K562 (cell line): ENCODE data around the gene AIPL1. TPM values are rescaled to one million over a fixed set of nuclear protein-coding genes. Genes with fewer than 3 reads are reported as not detected.
A peak's percentile ranks its signal among the peaks of the same experiment; 100 is the strongest.

ENCODE experiments used
- ATAC-seq: fragments of 200-7000 bp; cut with Tn5 transposase; 3 replicates; pipeline ENCODE4 v1.9.1; 2020; ENCODE audit warnings: moderate library complexity
- BruUV-seq: library from RNA; stranded (reverse); fragments of 400-500 nt; replicated peaks from 2 replicates; lab custom pipeline; 2021; lab: Mats Ljungman, UMichigan
- CTCF ChIA-PET: fragments of 300-600 bp; formaldehyde crosslinking; extraction: SDS; loops from one replicate; lab custom pipeline; 2021; ENCODE audit warnings: low intra/inter-chr PET ratio; lab: Yijun Ruan, JAX
- POLR2A ChIA-PET: fragments of 300-600, 350-650 bp; sonication (Branson Sonifier 250); formaldehyde crosslinking; extraction: SDS; loops from one replicate; lab custom pipeline; 2021; ENCODE audit warnings: antibody characterized with exemption, inconsistent platforms; lab: Yijun Ruan, JAX
- DNase-seq, 4 experiments: peaks; one replicate each; pipeline versions ENCODE4 v3.0.0 to v3.0.0-alpha.2; 2011 to 2018; ENCODE audit warnings: low spot score in 3 of 4, mixed read lengths in 3 of 4; ENCODE audit errors: extremely low read depth in 1 of 4
- FAIRE-seq: peaks from 2 replicates; lab custom pipeline; 2011; peaks lifted over from hg19 to GRCh38; lab: Jason Lieb, UNC
- H2AFZ ChIP-seq: 2 replicates; pipeline ENCODE4 v1.6.0; 2011; ENCODE audit warnings: low read depth, low read length, control low read depth, inconsistent platforms
- H3K27ac ChIP-seq: fragments of 200-600 bp; 3 replicates; pipeline ENCODE4 v1.8.0; 2011; ENCODE audit warnings: low read depth, mild to moderate bottlenecking, control low read depth, inconsistent platforms, low read length, moderate library complexity, mixed read lengths; ENCODE audit errors: extremely low read depth
- H3K27me3 ChIP-seq, 2 experiments: fragments of 300-600 bp in 1 of 2; 2 replicates in 1 of 2; 3 replicates in 1 of 2; pipeline versions ENCODE4 v1.6.0 to v1.8.0; 2011; ENCODE audit warnings: inconsistent platforms in 2 of 2, low read length in 2 of 2, mild to moderate bottlenecking in 1 of 2, mixed read lengths in 1 of 2, moderate library complexity in 1 of 2; ENCODE audit not compliant: control insufficient read depth in 2 of 2, insufficient read depth in 2 of 2
- H3K36me3 ChIP-seq: fragments of 300-600 bp; 3 replicates; pipeline ENCODE4 v1.8.0; 2011; ENCODE audit warnings: mild to moderate bottlenecking, low read length, inconsistent platforms; ENCODE audit not compliant: control insufficient read depth, insufficient read depth
- H3K4me1 ChIP-seq, 2 experiments: fragments of 200-600 bp in 1 of 2; replicated peaks in 1 of 2; 2 replicates in 1 of 2; 3 replicates in 1 of 2; pipeline versions ENCODE4 v1.5.1 to v1.8.0; 2011; ENCODE audit warnings: inconsistent platforms in 2 of 2, low read length in 2 of 2, mild to moderate bottlenecking in 1 of 2, mixed read lengths in 1 of 2, moderate library complexity in 1 of 2; ENCODE audit not compliant: control insufficient read depth in 2 of 2, insufficient read depth in 2 of 2
- H3K4me2 ChIP-seq: 2 replicates; pipeline ENCODE4 v1.6.1; 2011; ENCODE audit warnings: low read length, control low read depth, inconsistent platforms, mixed read lengths; ENCODE audit not compliant: insufficient read depth
- H3K4me3 ChIP-seq: fragments of 200-600 bp; sonication (generic), shearing (Covaris generic); 2 replicates; pipeline ENCODE4 v1.5.1; 2016; ENCODE audit warnings: control low read depth, inconsistent platforms
- H3K79me2 ChIP-seq: fragments of 200-600 bp; 3 replicates; pipeline ENCODE4 v1.8.0; 2011; ENCODE audit warnings: low read length, inconsistent platforms; ENCODE audit not compliant: control insufficient read depth, insufficient read depth
- H3K9ac ChIP-seq, 2 experiments: 2 replicates each; pipeline versions ENCODE4 v1.6.0 to v1.6.1; 2011; ENCODE audit warnings: low read depth in 2 of 2, low read length in 2 of 2, control low read depth in 1 of 2, inconsistent platforms in 1 of 2, mild to moderate bottlenecking in 1 of 2, mixed read lengths in 1 of 2; ENCODE audit not compliant: insufficient read depth in 1 of 2
- H3K9me1 ChIP-seq: one replicate; pipeline ENCODE4 v1.6.0; 2011; ENCODE audit warnings: inconsistent platforms, mild to moderate bottlenecking, low read length, moderate library complexity; ENCODE audit not compliant: control insufficient read depth, insufficient read depth
- H3K9me3 ChIP-seq: replicated peaks from 2 replicates; pipeline ENCODE4 v1.5.1; 2011; ENCODE audit warnings: low read depth, low read length, inconsistent platforms; ENCODE audit not compliant: control insufficient read depth, insufficient read depth
- H4K20me1 ChIP-seq: replicated peaks from 2 replicates; pipeline ENCODE4 v1.6.1; 2011; ENCODE audit warnings: low read length, inconsistent platforms, mixed read lengths; ENCODE audit not compliant: control insufficient read depth, insufficient read depth
- ATF3 ChIP-seq, 2 experiments: fragments of 450-650 bp in 1 of 2; sonication (generic) in 1 of 2; formaldehyde crosslinking in 1 of 2; IDR thresholded peaks in 1 of 2; conservative IDR thresholded peaks in 1 of 2; 2 replicates each; pipeline versions ENCODE4 v1.6.1 to v1.8.1; 2016 to 2023; ENCODE audit warnings: mild to moderate bottlenecking in 2 of 2, moderate library complexity in 2 of 2, inconsistent platforms in 1 of 2, missing genetic modification reagents in 1 of 2
- BCOR ChIP-seq: fragments of 450-650 bp; IDR thresholded peaks from 2 replicates; pipeline ENCODE4 v1.6.1; 2016
- FOSL1 ChIP-seq: fragments of 200-800 bp; sonication (Bioruptor generic); conservative IDR thresholded peaks from 2 replicates; pipeline ENCODE4 v1.6.1; 2016; ENCODE audit warnings: missing genetic modification characterization, missing compliant biosample characterization
- JUND ChIP-seq, 2 experiments: IDR thresholded peaks; 2 replicates in 1 of 2; 3 replicates in 1 of 2; pipeline ENCODE4 v1.6.1; 2011; ENCODE audit warnings: borderline replicate concordance in 2 of 2, low read depth in 2 of 2, low read length in 2 of 2, improper control_type of control experiment in 1 of 2, missing biosample characterization in 1 of 2, missing genetic modification characterization in 1 of 2, missing genetic modification reagents in 1 of 2
- NFIC ChIP-seq: fragments of 450-650 bp; IDR thresholded peaks from 2 replicates; pipeline ENCODE4 v1.6.1; 2017; ENCODE audit warnings: mild to moderate bottlenecking, inconsistent platforms
- TFAP4 ChIP-seq: sonication (generic); formaldehyde crosslinking; IDR thresholded peaks from 2 replicates; pipeline ENCODE4 v1.8.0; 2022; ENCODE audit warnings: missing genetic modification reagents, mild to moderate bottlenecking, moderate library complexity, borderline replicate concordance
- ZFP36 ChIP-seq: fragments of 150-350 bp; IDR thresholded peaks from 2 replicates; pipeline ENCODE4 v1.6.1; 2018; ENCODE audit warnings: low read length, low read depth; ENCODE audit not compliant: partially characterized antibody
- ZNF347 ChIP-seq: fragments of 450-650 bp; formaldehyde crosslinking; IDR thresholded peaks from 2 replicates; pipeline ENCODE4 v1.4.0; 2020; ENCODE audit warnings: low read depth, mild to moderate bottlenecking, moderate library complexity
- ZNF584 ChIP-seq: fragments of 200-800 bp; sonication (Bioruptor generic); IDR thresholded peaks from 2 replicates; pipeline ENCODE4 v1.6.1; 2016; ENCODE audit warnings: low read depth, mild to moderate bottlenecking, missing genetic modification characterization, missing compliant biosample characterization
- WGBS: fragments of 100-300 bp; shearing (Covaris generic); methylation state at CpG from one replicate; pipeline ENCODE4 v1.1.6; 2016; ENCODE audit warnings: low coverage, mixed read lengths; ENCODE audit not compliant: insufficient coverage; ENCODE audit errors: missing lambda C conversion rate; 5-methylcytosine and 5-hydroxymethylcytosine counted together
- in situ Hi-C: fragments of 300-500 bp; cut with MboI; formaldehyde crosslinking; loops from 4 replicates; pipeline ENCODE4 v1.15.0; 2018; ENCODE audit warnings: inconsistent platforms, mixed read lengths
- intact Hi-C: fragments of 100-400 bp; cut with micrococcal nuclease; formaldehyde crosslinking; loops from 2 replicates; pipeline ENCODE4 v1.14.2; 2022
- polyA plus RNA-seq, 8 experiments: library from polyadenylated mRNA; depleted of rRNA in 4 of 8; stranded (reverse) in 5 of 8; unstranded in 3 of 8; fragments of >200 nt; fragmentation: Nextera tagmentation in 2 of 8; fragmentation: Illumina TruSeq in 1 of 8; extraction: Ambion mirVana in 2 of 8; extraction: Trizol in 1 of 8; gene quantifications; 2 replicates each; pipeline versions ENCODE4 v1.2.1 to v1.2.3, GENCODE V29; 2011 to 2014; ENCODE audit warnings: inconsistent platforms in 1 of 8, missing spikeins in 1 of 8
- total RNA-seq, 7 experiments: library from RNA; depleted of rRNA in 6 of 7; stranded (reverse); fragments of >200 nt in 6 of 7; fragmentation: Illumina TruSeq in 2 of 7; extraction: Trizol in 2 of 7; gene quantifications; 2 replicates each; pipeline versions ENCODE4 v1.2.1 to v1.2.3, GENCODE V29; 2011 to 2021; ENCODE audit warnings: low replicate concordance in 1 of 7

Gene AIPL1
- total and polyA plus RNA-seq, 9 of the 15 experiments (the other 6 are each of a cell fraction or from before 2014, with no cell fraction given) = not detected

- H3K9ac ChIP-seq = no peak overlapping the region
- CTCF ChIA-PET = no interaction called here
- no peak overlapping the region for H3K4me3 ChIP-seq
- peaks cover 6 to 13% of the 10 kb centered on the region in 2 experiments; a peak in 3 of 5 replicates for H3K4me1 ChIP-seq
- no TSS peak for BruUV-seq
- ATAC-seq = no peak
- H3K9me3 ChIP-seq = no peaks in the 10 kb centered on the region
- no peak overlapping the region for H2AFZ ChIP-seq
- H3K79me2 ChIP-seq = no peaks in the 10 kb centered on the region
- 0 out of 2 replicates have a peak, but pooled peaks cover 4% of the 10 kb centered on the region for H4K20me1 ChIP-seq
- no peak overlapping the region for H3K4me2 ChIP-seq
- H3K27me3 ChIP-seq = no peaks in the 10 kb centered on the region; a peak in 1 of 5 replicates
- POLR2A ChIA-PET = interaction anchor here (0.7 to 1.0 kb wide), 2 partner anchors 38 to 165 kb away, joined by 3 read pairs; no protein-coding TSS in a partner anchor
- 16% methylated on average over 16 of the region's 19 CpGs for WGBS
- intact Hi-C loops (no loop called here), in situ Hi-C loops (loop anchor here (5.0 kb wide), 1 partner anchor 41 kb away; no protein-coding TSS in a partner anchor)
- no peaks in the 10 kb centered on the region for H3K9me1 ChIP-seq
- no peak overlapping the region for H3K27ac ChIP-seq
- FAIRE-seq = no peak
- DNase-seq = peak in 2 of 4 experiments; percentile 26 to 32
- TF ChIP-seq ATF3 (IDR thresholded peaks at IDR 0.05) (peak; percentile 36; the same call in 1 of the 2 replicates), ATF3 (CRISPR knock-in tag; conservative IDR thresholded peaks at IDR 0.05) (no peak), JUND (IDR thresholded peaks at IDR 0.05; ENCODE audit: borderline replicate concordance, low read depth, low read length) (peak; percentile 59; the same call in 1 of the 2 replicates), JUND (tag; IDR thresholded peaks at IDR 0.05; ENCODE audit: borderline replicate concordance, low read depth, low read length) (peak; percentile 34; the same call in 1 of the 3 replicates), TFAP4 (CRISPR knock-in tag) (peak; percentile 47; the same call in 1 of the 2 replicates), FOSL1 (tag) (peak; percentile 52), ZNF347 (CRISPR knock-in tag) (no peak), BCOR (0 out of 2 replicates have a peak, but pooled peaks have one; percentile 14), ZFP36 (peak; percentile 92), NFIC (peak; percentile 56; the same call in 1 of the 2 replicates), ZNF584 (CRISPR knock-in tag) (no peak)
- no peaks in the 10 kb centered on the region for H3K36me3 ChIP-seq
Observed at GRCh38 chr17:6471531-6472465, 36.9 kb upstream of the AIPL1 start.
